ENCODE data around the gene DNAJB1. TPM values are rescaled to one million over a fixed set of nuclear protein-coding genes. Genes with fewer than 3 reads are reported as not detected.

Gene DNAJB1
- total and polyA plus RNA-seq, 7 donors = 44.6 to 118 (median 69.3) TPM

DNA sequence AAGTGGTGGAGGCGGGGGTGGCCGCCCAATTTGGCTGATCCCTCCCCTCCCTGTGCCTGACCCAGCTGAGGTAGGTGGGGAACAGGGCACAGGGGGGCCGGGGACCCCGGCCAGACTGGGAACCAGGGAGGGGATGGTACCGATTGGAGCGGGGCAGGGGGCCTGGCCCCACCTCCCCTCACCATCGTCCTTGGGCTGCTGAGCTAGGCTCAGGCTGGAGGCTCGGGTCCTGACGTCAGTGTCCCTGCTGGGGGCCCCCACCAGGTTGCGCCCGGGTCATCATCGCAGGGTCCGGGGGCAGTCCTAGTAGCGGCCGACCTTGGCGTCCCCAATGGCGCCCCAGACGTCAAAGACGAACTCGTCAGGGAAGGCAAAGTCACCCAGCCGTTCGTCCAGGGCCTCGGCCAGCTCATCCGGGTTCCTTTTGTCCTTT is 40.1 kb downstream of the DNAJB1 start:
- H3K4me1 ChIP-seq = peaks cover 0 to 47% (median 33%) of the 10 kb centered on the region in 4 donors
- peaks cover 10 to 29% (median 21%) of the 10 kb centered on the region in 3 donors for H3K27me3 ChIP-seq
- H3K9me3 ChIP-seq = no peaks in the 10 kb centered on the region
- intact Hi-C loops (cut with DNase I) = no loop called here
- WGBS, 2 donors = 89 to 91% methylated on average over 24 of the region's 24 CpGs
- peaks cover 0 to 46% (median 21%) of the 10 kb centered on the region in 4 donors for H3K36me3 ChIP-seq
- H3K27ac ChIP-seq = peak overlapping the region in 2 of 4 donors; percentile 22 to 37
- TF ChIP-seq CTCF (IDR thresholded peaks at IDR 0.05) (no peak), EP300 (IDR thresholded peaks at IDR 0.05) (no peak)
- no peak for DNase-seq
- H3K4me3 ChIP-seq = no peak overlapping the region

GRCh38 chr19:14477418-14478112 is 40.6 kb downstream of the DNAJB1 start:
- no peak for TF ChIP-seq POLR2A (IDR thresholded peaks at IDR 0.05)
- TF ChIP-seq POLR2AphosphoS5 (IDR thresholded peaks at IDR 0.05) = no peak
- TF ChIP-seq CTCF (IDR thresholded peaks at IDR 0.05) = no peak
- Histone ChIP-seq H3K27me3 (peaks cover 14 to 35% (median 27%) of the 10 kb centered on the region in 3 donors), H3K36me3 (peaks cover 0 to 41% (median 20%) of the 10 kb centered on the region in 4 donors), H3K4me1 (peaks cover 0 to 52% (median 38%) of the 10 kb centered on the region in 4 donors), H3K9me3 (no peaks in the 10 kb centered on the region), H3K27ac (peak overlapping the region in 2 of 4 donors; percentile 14 to 37), H3K4me3 (no peak overlapping the region)
- intact Hi-C loops (cut with DNase I) = no loop called here
- no peak for DNase-seq
- WGBS, 2 donors = 71 to 78% methylated on average over 10 of the region's 10 CpGs

DNA sequence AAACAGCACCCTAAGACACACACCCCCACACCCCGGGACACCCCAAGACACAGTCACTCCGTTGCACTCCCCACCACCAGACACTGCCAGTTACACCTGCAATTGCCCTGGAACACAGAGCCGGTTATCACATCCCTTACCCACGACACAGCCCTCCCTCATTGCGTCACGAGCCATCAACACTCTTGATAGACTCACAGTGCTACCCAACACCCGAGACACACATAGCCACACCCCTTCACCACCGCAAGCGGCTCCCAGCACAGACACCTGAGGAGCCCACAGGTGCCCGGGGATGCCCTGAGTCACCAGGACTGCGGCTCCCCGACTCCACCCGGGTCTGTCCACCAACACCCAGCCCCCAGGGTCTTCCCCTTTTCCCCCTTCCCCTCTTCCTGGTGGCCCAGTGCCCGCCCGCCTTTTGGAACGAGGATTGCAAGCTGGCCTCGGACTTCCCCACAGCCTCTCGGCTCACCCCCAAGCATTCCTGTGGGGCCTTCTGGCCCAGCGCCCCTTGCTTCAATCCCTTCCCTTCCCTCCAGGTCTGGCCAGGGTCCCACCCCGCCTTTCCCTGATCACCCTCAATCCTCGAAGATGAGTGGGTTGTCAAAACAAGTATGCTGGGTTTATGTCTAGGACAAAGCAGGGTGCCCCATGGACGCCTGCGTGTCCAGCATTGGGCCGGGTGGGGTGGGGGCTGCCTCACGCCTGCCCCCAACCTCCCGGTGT is 41.4 kb downstream of the DNAJB1 start:
- 55 to 70% methylated on average over 26 of the region's 26 CpGs for WGBS, 2 donors
- intact Hi-C loops (cut with DNase I) = no loop called here
- Histone ChIP-seq H3K27me3 (peaks cover 18 to 39% (median 33%) of the 10 kb centered on the region in 3 donors), H3K27ac (peak overlapping the region in 2 of 4 donors; percentile 14 to 37), H3K36me3 (peaks cover 0 to 34% (median 19%) of the 10 kb centered on the region in 4 donors), H3K4me3 (no peak overlapping the region), H3K4me1 (peaks cover 0 to 59% (median 45%) of the 10 kb centered on the region in 4 donors), H3K9me3 (no peaks in the 10 kb centered on the region)
- peak; percentile 84 for DNase-seq
- no peak for TF ChIP-seq POLR2A (IDR thresholded peaks at IDR 0.05)
- TF ChIP-seq POLR2AphosphoS5 (IDR thresholded peaks at IDR 0.05) = peak in 1 of 4 donors; percentile 17

GRCh38 chr19:14476327-14476672 is 41.9 kb downstream of the DNAJB1 start:
- Histone ChIP-seq H3K4me3 (no peak overlapping the region), H3K27ac (peak overlapping the region in 1 of 4 donors; percentile 33), H3K27me3 (peaks cover 18 to 39% (median 33%) of the 10 kb centered on the region in 3 donors), H3K9me3 (no peaks in the 10 kb centered on the region), H3K4me1 (peaks cover 0 to 61% (median 46%) of the 10 kb centered on the region in 4 donors), H3K36me3 (peaks cover 0 to 36% (median 19%) of the 10 kb centered on the region in 4 donors)
- 73 to 75% methylated on average over 7 of the region's 7 CpGs for WGBS, 2 donors
- TF ChIP-seq POLR2A (IDR thresholded peaks at IDR 0.05) (no peak), EP300 (IDR thresholded peaks at IDR 0.05) (no peak), POLR2AphosphoS5 (IDR thresholded peaks at IDR 0.05) (no peak), CTCF (IDR thresholded peaks at IDR 0.05) (no peak)
- intact Hi-C loops (cut with DNase I) = no loop called here
- no peak for DNase-seq
